Panc1 (cell line): ENCODE measurements around the gene CAPN10. TPM values are rescaled to one million over a fixed set of nuclear protein-coding genes. Genes with fewer than 3 reads are reported as not detected.

Source experiments
- ATAC-seq: fragments of 200-7000 bp; cut with Tn5 transposase; 2 replicates; pipeline ENCODE4 v1.9.1; 2020; ENCODE audit warnings: mild to moderate bottlenecking, moderate library complexity
- BruUV-seq: library from RNA; stranded (reverse); fragments of 400-500 nt; replicated peaks from 2 replicates; lab custom pipeline; 2021; lab: Mats Ljungman, UMichigan
- CTCF ChIA-PET: fragments of 300-600 bp; sonication (Branson Sonifier 250); formaldehyde crosslinking; loops from one replicate; lab custom pipeline; 2022; ENCODE audit warnings: antibody characterized with exemption; lab: Charles Lee
- POLR2A ChIA-PET: fragments of 300-600 bp; sonication (Branson Sonifier 250); formaldehyde crosslinking; loops from one replicate; lab custom pipeline; 2022; ENCODE audit warnings: antibody characterized with exemption; lab: Charles Lee
- DNase-seq: peaks from one replicate; pipeline ENCODE4 v3.0.0-alpha.2; 2010; ENCODE audit warnings: low read depth, low spot score
- H3K27ac ChIP-seq: 2 replicates; pipeline ENCODE4 v1.5.1; 2011; ENCODE audit warnings: mild to moderate bottlenecking, low read length, inconsistent platforms
- H3K27me3 ChIP-seq: fragments of 200-500 bp; sonication (Bioruptor generic); 2 replicates; pipeline ENCODE4 v1.6.0; 2014; ENCODE audit warnings: low read length, inconsistent platforms; ENCODE audit not compliant: control insufficient read depth, insufficient read depth
- H3K36me3 ChIP-seq: fragments of 200-500 bp; sonication (Bioruptor generic); 2 replicates; pipeline ENCODE4 v1.5.1; 2014; ENCODE audit warnings: inconsistent platforms, mild to moderate bottlenecking, low read length, moderate library complexity; ENCODE audit not compliant: control insufficient read depth, insufficient read depth
- H3K4me1 ChIP-seq: 2 replicates; pipeline ENCODE4 v1.5.1; 2011; ENCODE audit warnings: inconsistent platforms, mild to moderate bottlenecking, low read length, moderate library complexity; ENCODE audit not compliant: control insufficient read depth, insufficient read depth
- H3K4me3 ChIP-seq, 2 experiments: 2 replicates each; pipeline ENCODE4 v1.5.1; 2011 to 2012; ENCODE audit warnings: low read depth in 2 of 2, low read length in 2 of 2, mild to moderate bottlenecking in 2 of 2, inconsistent platforms in 1 of 2, moderate library complexity in 1 of 2
- H3K9me3 ChIP-seq: fragments of 200-500 bp; sonication (Bioruptor generic); 2 replicates; pipeline ENCODE4 v1.5.1; 2014; ENCODE audit warnings: low read depth, mild to moderate bottlenecking, inconsistent platforms, low read length, moderate library complexity; ENCODE audit not compliant: control insufficient read depth, insufficient read depth
- CTCF ChIP-seq: fragments of 450-650 bp; IDR thresholded peaks from 2 replicates; pipeline ENCODE4 v1.5.1; 2017; ENCODE audit warnings: mild to moderate bottlenecking
- POLR2AphosphoS5 ChIP-seq: IDR thresholded peaks from 2 replicates; pipeline ENCODE4 v1.6.1; 2012; ENCODE audit warnings: mild to moderate bottlenecking, low read depth, low read length, moderate library complexity
- REST ChIP-seq, 2 experiments: IDR thresholded peaks; 2 replicates each; pipeline ENCODE4 v1.6.1; 2011 to 2012; ENCODE audit warnings: low read depth in 2 of 2, control low read depth in 1 of 2, low read length in 1 of 2, mild to moderate bottlenecking in 1 of 2, moderate library complexity in 1 of 2; ENCODE audit not compliant: insufficient read depth in 1 of 2
- SIN3A ChIP-seq: IDR thresholded peaks from 2 replicates; pipeline ENCODE4 v1.6.1; 2012; ENCODE audit warnings: low read depth, mild to moderate bottlenecking, low read length, moderate library complexity, borderline replicate concordance; ENCODE audit not compliant: insufficient read depth
- TCF7L2 ChIP-seq: IDR thresholded peaks from 2 replicates; pipeline ENCODE4 v1.6.1; 2011; ENCODE audit warnings: mild to moderate bottlenecking, low read depth, low read length, inconsistent platforms
- in situ Hi-C: cut with HindIII; loops from 2 replicates; pipeline ENCODE4 v1.10.0; 2016; ENCODE audit warnings: low sequenced_read_pairs, low pct_unique_long_range_greater_than_20kb
- intact Hi-C: fragments of 100-400 bp; cut with micrococcal nuclease; formaldehyde crosslinking; loops from one replicate; pipeline ENCODE4 v1.10.0; 2022; ENCODE audit not compliant: unreplicated experiment
- total RNA-seq: library from RNA; stranded (reverse); gene quantifications from one replicate; pipeline ENCODE4 v1.2.1, GENCODE V29; 2021; ENCODE audit not compliant: unreplicated experiment

The CAPN10 gene
- total RNA-seq, 1 experiment from 2014 or later: 38.6 TPM

DNA sequence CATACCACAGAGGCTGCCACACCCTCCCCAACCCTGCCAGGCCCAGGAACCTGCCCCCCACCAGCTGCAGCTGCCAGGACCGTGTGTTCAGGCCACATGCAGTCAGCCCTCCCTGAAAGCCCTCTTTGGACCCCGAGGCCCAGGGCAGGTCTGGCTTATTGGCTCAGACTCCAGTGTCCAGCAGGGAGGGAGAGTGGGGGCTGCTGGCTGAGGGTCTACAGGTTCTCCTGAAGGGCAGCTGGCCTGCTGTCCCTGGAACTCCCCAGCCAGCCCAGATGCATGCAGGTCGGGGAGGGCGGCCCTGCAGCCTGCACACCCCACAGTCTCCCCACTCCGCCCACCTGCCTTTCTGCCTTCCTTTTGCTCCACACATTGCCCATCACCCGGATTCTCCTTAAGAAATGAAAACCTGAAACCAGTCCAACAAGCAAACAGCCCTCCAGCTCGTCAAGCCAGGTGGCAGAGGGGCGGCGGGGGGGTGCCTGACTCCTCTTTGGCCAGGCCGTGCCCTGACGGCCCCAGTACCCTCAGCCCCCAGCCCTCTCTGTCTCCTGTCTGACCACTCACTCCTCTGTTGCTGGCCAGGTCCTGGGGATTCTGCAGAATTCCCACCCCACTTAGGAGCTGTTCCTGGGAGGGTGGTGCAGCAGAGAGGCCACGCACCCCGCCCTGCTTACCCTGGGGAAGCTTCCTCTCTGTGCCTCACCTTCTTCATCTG, 56.7 kb downstream of the CAPN10 start:
- H3K9me3 ChIP-seq: no peaks in the 10 kb centered on the region
- intact Hi-C loops: no loop called here
- ChIA-PET CTCF (no interaction called here), POLR2A (no interaction called here)
- in situ Hi-C loops: no loop called here
- no peak for ATAC-seq
- no peaks in the 10 kb centered on the region for H3K4me1 ChIP-seq
- no peaks in the 10 kb centered on the region for H3K36me3 ChIP-seq
- no peaks in the 10 kb centered on the region for H3K27me3 ChIP-seq
- no TSS peak for BruUV-seq
- H3K27ac ChIP-seq: no peak overlapping the region
- no peak overlapping the region for H3K4me3 ChIP-seq
- DNase-seq: no peak
- TF ChIP-seq POLR2AphosphoS5 (no peak), TCF7L2 (no peak), REST (IDR thresholded peaks at IDR 0.05; ENCODE audit: insufficient read depth in 1 of 2, low read depth in 2 of 2, low read length in 1 of 2) (no peak), SIN3A (no peak), CTCF (no peak)

DNA sequence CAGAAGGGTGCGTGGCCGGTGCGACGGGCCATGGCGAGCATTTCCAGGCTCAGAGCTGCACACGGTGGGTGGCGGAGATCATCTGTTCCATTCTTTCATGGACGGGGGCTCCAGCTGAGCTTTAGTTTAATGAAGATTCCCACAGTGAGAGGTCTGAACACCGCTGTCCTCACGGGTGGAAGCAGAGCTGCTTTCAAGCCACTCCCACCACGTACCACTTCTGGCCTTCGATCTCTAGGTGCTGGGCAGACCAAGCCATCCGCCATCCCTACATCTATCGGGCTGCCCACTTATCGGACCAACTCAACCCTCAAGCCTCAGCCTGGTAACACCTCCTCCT, 57.2 kb downstream of the CAPN10 start:
- no peaks in the 10 kb centered on the region for H3K36me3 ChIP-seq
- ChIA-PET CTCF (interaction anchor here (0.5 kb wide), 1 partner anchor 380 kb away, joined by 7 read pairs; no protein-coding TSS in a partner anchor), POLR2A (no interaction called here)
- in situ Hi-C loops: no loop called here
- BruUV-seq: no TSS peak
- intact Hi-C loops: no loop called here
- no peaks in the 10 kb centered on the region for H3K4me1 ChIP-seq
- no peak for TF ChIP-seq REST (IDR thresholded peaks at IDR 0.05; ENCODE audit: insufficient read depth in 1 of 2, low read depth in 2 of 2, low read length in 1 of 2)
- no peak for TF ChIP-seq POLR2AphosphoS5
- TF ChIP-seq CTCF: no peak
- no peak for ATAC-seq
- H3K4me3 ChIP-seq: no peak overlapping the region
- no peak for DNase-seq
- H3K27me3 ChIP-seq: no peaks in the 10 kb centered on the region
- H3K9me3 ChIP-seq: no peaks in the 10 kb centered on the region
- H3K27ac ChIP-seq: no peak overlapping the region
